ENCODE results near the gene LRRC8D.

The LRRC8D gene

GRCh38 chr1:89928506-89928905, 107.7 kb downstream of the LRRC8D start:
- no peak for TF ChIP-seq CTCF (conservative IDR thresholded peaks at IDR 0.05)

GRCh38 chr1:89929467-89930063, 108.7 kb downstream of the LRRC8D start:
- H3K27ac ChIP-seq: no peak overlapping the region; the same call in 1 of the 2 replicates
- TF ChIP-seq CTCF (conservative IDR thresholded peaks at IDR 0.05) (no peak), ZFX (IDR thresholded peaks at IDR 0.05) (no peak)

More at GRCh38 chr1:89928506-89928905, 107.7 kb downstream of the LRRC8D start:
- H3K27ac ChIP-seq: no peak overlapping the region

- H3K27ac ChIP-seq: no peak overlapping the region
- no peak for TF ChIP-seq CTCF (conservative IDR thresholded peaks at IDR 0.05)
- no peak for TF ChIP-seq ZFX (IDR thresholded peaks at IDR 0.05)
These were observed 109.7 kb downstream of the LRRC8D start for GRCh38 chr1:89930579-89930978.

- no peak overlapping the region for H3K27ac ChIP-seq
- TF ChIP-seq CTCF (conservative IDR thresholded peaks at IDR 0.05) (no peak; the same call in 1 of the 2 replicates), ZFX (IDR thresholded peaks at IDR 0.05) (no peak)
These were observed 111.1 kb downstream of the LRRC8D start for GRCh38 chr1:89931964-89932363.

GRCh38 chr1:89932598-89933364, 111.9 kb downstream of the LRRC8D start:
- no peak for TF ChIP-seq ZFX (IDR thresholded peaks at IDR 0.05)
- no peak for TF ChIP-seq CTCF (conservative IDR thresholded peaks at IDR 0.05)
- no peak overlapping the region for H3K27ac ChIP-seq

GRCh38 chr1:89934461-89934860, 113.6 kb downstream of the LRRC8D start:
- no peak for TF ChIP-seq CTCF (conservative IDR thresholded peaks at IDR 0.05)
- TF ChIP-seq ZFX (IDR thresholded peaks at IDR 0.05): no peak
- no peak overlapping the region for H3K27ac ChIP-seq

- TF ChIP-seq CTCF (conservative IDR thresholded peaks at IDR 0.05): no peak
- TF ChIP-seq ZFX (IDR thresholded peaks at IDR 0.05): no peak
- H3K27ac ChIP-seq: no peak overlapping the region
These were observed 114.4 kb downstream of the LRRC8D start for GRCh38 chr1:89935235-89935634.
